A673 (cell line): ENCODE data around the gene CYP19A1.

Experiments used
- CTCF ChIP-seq: fragments of 300-800, 200-600 bp; sonication (generic); conservative IDR thresholded peaks from 2 replicates; pipeline ENCODE4 v1.5.1; 2017; ENCODE audit warnings: low read depth, mild to moderate bottlenecking, antibody characterized with exemption, low read length, moderate library complexity, mixed read lengths
- EZH2 ChIP-seq: fragments of 200-600 bp; sonication (generic); IDR thresholded peaks from 2 replicates; pipeline ENCODE4 v1.6.1; 2017; ENCODE audit warnings: borderline replicate concordance, low read depth, mild to moderate bottlenecking, mixed read lengths, antibody characterized with exemption, low read length; ENCODE audit not compliant: poor library complexity, severe bottlenecking

- TF ChIP-seq CTCF (no peak), EZH2 (no peak)
Observed at GRCh38 chr15:51205050-51205975, 133.1 kb downstream of the CYP19A1 start.
